Fibroblast of lung (primary cell): Measurements from ENCODE around the gene TRIM4. TPM values are rescaled to one million over a fixed set of nuclear protein-coding genes. Genes with fewer than 3 reads are reported as not detected.

ENCODE experiments used
- DNase-seq, 2 donors: peaks; one replicate each; pipeline versions ENCODE4 v3.0.0 to v3.0.0-alpha.2; 2010; ENCODE audit warnings: low read depth in 2 of 2
- H2AFZ ChIP-seq: 2 replicates; pipeline ENCODE4 v1.5.1; 2012; ENCODE audit warnings: low read length, control low read depth, inconsistent platforms
- H3K27ac ChIP-seq: 2 replicates; pipeline ENCODE4 v1.5.1; 2011; ENCODE audit warnings: low read length, control low read depth; ENCODE audit not compliant: insufficient read depth
- H3K27me3 ChIP-seq: 2 replicates; pipeline ENCODE4 v1.5.1; 2011; ENCODE audit warnings: mild to moderate bottlenecking, low read length; ENCODE audit not compliant: control insufficient read depth, insufficient read depth
- H3K36me3 ChIP-seq: 2 replicates; pipeline ENCODE4 v1.5.1; 2011; ENCODE audit warnings: low read length; ENCODE audit not compliant: control insufficient read depth, insufficient read depth
- H3K4me1 ChIP-seq: 2 replicates; pipeline ENCODE4 v1.5.1; 2011; ENCODE audit warnings: low read length; ENCODE audit not compliant: control insufficient read depth, insufficient read depth; ENCODE audit errors: extremely low read depth
- H3K4me2 ChIP-seq: 2 replicates; pipeline ENCODE4 v1.5.1; 2011; ENCODE audit warnings: low read length, control low read depth; ENCODE audit not compliant: insufficient read depth; ENCODE audit errors: extremely low read depth
- H3K4me3 ChIP-seq, 4 experiments: fragments of 200-600 bp in 1 of 4; sonication (generic) in 1 of 4; replicated peaks in 1 of 4; 2 replicates each; pipeline ENCODE4 v1.5.1; 2011 to 2016; ENCODE audit warnings: low read length in 4 of 4, low read depth in 3 of 4, mild to moderate bottlenecking in 3 of 4, control low read depth in 2 of 4, inconsistent platforms in 1 of 4, mixed read lengths in 1 of 4; ENCODE audit not compliant: insufficient read depth in 1 of 4; ENCODE audit errors: control extremely low read depth in 1 of 4
- H3K79me2 ChIP-seq: 2 replicates; pipeline ENCODE4 v1.5.1; 2012; ENCODE audit warnings: mild to moderate bottlenecking, low read length, inconsistent platforms; ENCODE audit not compliant: control insufficient read depth, insufficient read depth
- H3K9ac ChIP-seq: 2 replicates; pipeline ENCODE4 v1.5.1; 2011; ENCODE audit warnings: mild to moderate bottlenecking, low read length, control low read depth; ENCODE audit not compliant: insufficient read depth
- H3K9me3 ChIP-seq: 2 replicates; pipeline ENCODE4 v1.5.1; 2012; ENCODE audit warnings: low read depth, low read length; ENCODE audit not compliant: control insufficient read depth, insufficient read depth
- H4K20me1 ChIP-seq: 2 replicates; pipeline ENCODE4 v1.5.1; 2011; ENCODE audit warnings: low read length; ENCODE audit not compliant: control insufficient read depth, insufficient read depth; ENCODE audit errors: extremely low read depth
- EZH2 ChIP-seq: IDR thresholded peaks from 2 replicates; pipeline ENCODE4 v1.5.1; 2012; ENCODE audit warnings: low read length, control low read depth, mild to moderate bottlenecking; ENCODE audit errors: missing control alignments
- polyA plus RNA-seq, 2 donors: library from polyadenylated mRNA; depleted of rRNA in 1 of 2; stranded (reverse) in 1 of 2; unstranded in 1 of 2; fragments of >200 nt; gene quantifications; 2 replicates each; pipeline ENCODE4 v1.2.1, GENCODE V29; 2011 to 2012; ENCODE audit warnings: missing spikeins in 1 of 2
- total RNA-seq: library from RNA; depleted of rRNA; stranded (reverse); fragments of >200 nt; gene quantifications from 2 replicates; pipeline ENCODE4 v1.2.1, GENCODE V29; 2014
- TF ChIP-seq, protein P1 (sequence below), 2 donors: IDR thresholded peaks in 1 of 2; conservative IDR thresholded peaks in 1 of 2; 1 replicate in 1 of 2; 2 replicates in 1 of 2; pipeline ENCODE4 v1.5.1; 2011 to 2012; ENCODE audit warnings: low read length in 2 of 2, control low read depth in 1 of 2, inconsistent platforms in 1 of 2, low read depth in 1 of 2, mild to moderate bottlenecking in 1 of 2

Gene TRIM4
- total and polyA plus RNA-seq, 2 donors (not counting 1 experiment from before 2014, with no cell fraction given) = 23.1 to 31.5 TPM

GRCh38 chr7:99848420-99849216 is 70.7 kb downstream of the TRIM4 start:
- Histone ChIP-seq H3K9me3 (no peaks in the 10 kb centered on the region), H4K20me1 (no peaks in the 10 kb centered on the region), H3K4me3 (no peak overlapping the region)

GRCh38 chr7:99844328-99844727 is 75.0 kb downstream of the TRIM4 start:
- Histone ChIP-seq H3K4me1 (no peaks in the 10 kb centered on the region), H2AFZ (no peak overlapping the region), H4K20me1 (no peaks in the 10 kb centered on the region), H3K9me3 (no peaks in the 10 kb centered on the region), H3K27me3 (peaks cover 3% of the 10 kb centered on the region), H3K4me2 (no peak overlapping the region), H3K36me3 (no peaks in the 10 kb centered on the region), H3K79me2 (no peaks in the 10 kb centered on the region), H3K9ac (no peak overlapping the region), H3K27ac (no peak overlapping the region), H3K4me3 (no peak overlapping the region)
- no peak for TF ChIP-seq EZH2
- TF ChIP-seq, protein P1, sequence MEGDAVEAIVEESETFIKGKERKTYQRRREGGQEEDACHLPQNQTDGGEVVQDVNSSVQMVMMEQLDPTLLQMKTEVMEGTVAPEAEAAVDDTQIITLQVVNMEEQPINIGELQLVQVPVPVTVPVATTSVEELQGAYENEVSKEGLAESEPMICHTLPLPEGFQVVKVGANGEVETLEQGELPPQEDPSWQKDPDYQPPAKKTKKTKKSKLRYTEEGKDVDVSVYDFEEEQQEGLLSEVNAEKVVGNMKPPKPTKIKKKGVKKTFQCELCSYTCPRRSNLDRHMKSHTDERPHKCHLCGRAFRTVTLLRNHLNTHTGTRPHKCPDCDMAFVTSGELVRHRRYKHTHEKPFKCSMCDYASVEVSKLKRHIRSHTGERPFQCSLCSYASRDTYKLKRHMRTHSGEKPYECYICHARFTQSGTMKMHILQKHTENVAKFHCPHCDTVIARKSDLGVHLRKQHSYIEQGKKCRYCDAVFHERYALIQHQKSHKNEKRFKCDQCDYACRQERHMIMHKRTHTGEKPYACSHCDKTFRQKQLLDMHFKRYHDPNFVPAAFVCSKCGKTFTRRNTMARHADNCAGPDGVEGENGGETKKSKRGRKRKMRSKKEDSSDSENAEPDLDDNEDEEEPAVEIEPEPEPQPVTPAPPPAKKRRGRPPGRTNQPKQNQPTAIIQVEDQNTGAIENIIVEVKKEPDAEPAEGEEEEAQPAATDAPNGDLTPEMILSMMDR (conservative IDR thresholded peaks at IDR 0.05 in 1 of 2, IDR thresholded peaks at IDR 0.05 in 1 of 2; ENCODE audit: low read depth in 1 of 2, low read length in 2 of 2) = no peak
- no peak for DNase-seq

More at GRCh38 chr7:99848420-99849216, 70.7 kb downstream of the TRIM4 start:
- Histone ChIP-seq H3K4me2 (no peak overlapping the region), H3K36me3 (no peaks in the 10 kb centered on the region), H3K4me1 (no peaks in the 10 kb centered on the region), H2AFZ (no peak overlapping the region), H3K27ac (no peak overlapping the region), H3K27me3 (no peaks in the 10 kb centered on the region), H3K79me2 (no peaks in the 10 kb centered on the region), H3K9ac (no peak overlapping the region)
- no peak for TF ChIP-seq EZH2
- TF ChIP-seq, protein P1 (conservative IDR thresholded peaks at IDR 0.05 in 1 of 2, IDR thresholded peaks at IDR 0.05 in 1 of 2; ENCODE audit: low read depth in 1 of 2, low read length in 2 of 2) = no peak
- no peak for DNase-seq

DNA sequence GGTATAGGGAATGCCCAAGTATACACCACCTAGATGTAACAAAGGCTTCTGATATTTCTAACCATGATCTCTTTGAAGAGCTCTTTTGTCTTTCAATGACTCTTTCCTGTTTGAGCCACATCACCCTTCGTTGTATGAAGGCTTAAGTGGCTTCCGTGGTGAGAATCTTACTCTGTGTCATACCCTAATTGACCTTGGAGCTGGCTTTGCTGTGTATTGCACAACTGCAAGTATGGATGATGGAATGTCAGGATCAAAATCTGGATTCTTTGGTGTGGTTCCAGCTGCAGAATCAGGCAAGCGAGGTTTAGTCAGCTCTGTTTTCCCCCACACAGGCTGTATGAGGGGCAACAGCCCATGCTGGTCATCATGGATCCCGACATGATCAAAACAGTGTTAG is 75.5 kb downstream of the TRIM4 start:
- H3K4me3 ChIP-seq = no peak overlapping the region
- no peaks in the 10 kb centered on the region for H3K9me3 ChIP-seq
- H3K9ac ChIP-seq = no peak overlapping the region
- H3K27me3 ChIP-seq = peaks cover 3% of the 10 kb centered on the region
- TF ChIP-seq EZH2 = no peak
- H3K4me2 ChIP-seq = no peak overlapping the region
- no peaks in the 10 kb centered on the region for H3K4me1 ChIP-seq
- H3K27ac ChIP-seq = no peak overlapping the region
- no peaks in the 10 kb centered on the region for H3K36me3 ChIP-seq
- no peaks in the 10 kb centered on the region for H3K79me2 ChIP-seq
- no peak overlapping the region for H2AFZ ChIP-seq
- H4K20me1 ChIP-seq = no peaks in the 10 kb centered on the region
- peak; percentile 6 to 12 for DNase-seq
